ENCODE measurements around the gene KLHDC4.

DNA sequence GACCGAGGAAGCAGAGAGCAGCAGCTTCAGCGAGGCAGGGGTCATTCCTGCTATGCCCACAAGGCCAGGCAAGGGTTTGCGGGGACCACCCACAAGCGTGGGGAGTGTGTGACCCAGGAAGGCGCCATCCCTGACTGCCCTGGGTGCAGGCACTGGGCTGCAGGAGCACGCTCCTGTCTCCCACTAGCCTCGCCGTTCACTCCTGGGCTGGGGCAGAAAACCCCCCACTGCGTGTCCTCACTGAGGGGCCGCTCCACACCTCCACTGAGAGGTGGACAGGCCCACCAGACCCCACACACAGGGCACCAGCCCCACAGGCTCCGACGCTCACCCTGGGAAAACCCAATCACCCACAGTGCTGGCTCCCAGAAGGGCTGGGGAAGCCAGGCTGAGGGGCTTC is 56.1 kb downstream of the KLHDC4 start:
- TF ChIP-seq, protein P1, sequence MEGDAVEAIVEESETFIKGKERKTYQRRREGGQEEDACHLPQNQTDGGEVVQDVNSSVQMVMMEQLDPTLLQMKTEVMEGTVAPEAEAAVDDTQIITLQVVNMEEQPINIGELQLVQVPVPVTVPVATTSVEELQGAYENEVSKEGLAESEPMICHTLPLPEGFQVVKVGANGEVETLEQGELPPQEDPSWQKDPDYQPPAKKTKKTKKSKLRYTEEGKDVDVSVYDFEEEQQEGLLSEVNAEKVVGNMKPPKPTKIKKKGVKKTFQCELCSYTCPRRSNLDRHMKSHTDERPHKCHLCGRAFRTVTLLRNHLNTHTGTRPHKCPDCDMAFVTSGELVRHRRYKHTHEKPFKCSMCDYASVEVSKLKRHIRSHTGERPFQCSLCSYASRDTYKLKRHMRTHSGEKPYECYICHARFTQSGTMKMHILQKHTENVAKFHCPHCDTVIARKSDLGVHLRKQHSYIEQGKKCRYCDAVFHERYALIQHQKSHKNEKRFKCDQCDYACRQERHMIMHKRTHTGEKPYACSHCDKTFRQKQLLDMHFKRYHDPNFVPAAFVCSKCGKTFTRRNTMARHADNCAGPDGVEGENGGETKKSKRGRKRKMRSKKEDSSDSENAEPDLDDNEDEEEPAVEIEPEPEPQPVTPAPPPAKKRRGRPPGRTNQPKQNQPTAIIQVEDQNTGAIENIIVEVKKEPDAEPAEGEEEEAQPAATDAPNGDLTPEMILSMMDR (conservative IDR thresholded peaks at IDR 0.05; ENCODE audit: low read depth, low read length), result no peak
- no peak for TF ChIP-seq EZH2 (IDR thresholded peaks at IDR 0.05; ENCODE audit: low read length, unreplicated experiment)
